EL (cell line): ENCODE results near the gene POLR2B.
"Not testable (repeated sequence)": the region's sequence is repeated elsewhere in the genome, so short reads cannot be mapped to it uniquely, and the experiment has no call there.

Experiments used
- DNase-seq: peaks from one replicate; pipeline ENCODE4 v3.0.0-alpha.2; 2016

The POLR2B gene

GRCh38 chr4:57059890-57060716, 81.4 kb downstream of the POLR2B start:
- no peak for DNase-seq

GRCh38 chr4:57060717-57061067, 82.0 kb downstream of the POLR2B start:
- not testable (repeated sequence) for DNase-seq

GRCh38 chr4:57061395-57061794, 82.7 kb downstream of the POLR2B start:
- peak; percentile 57 for DNase-seq

DNA sequence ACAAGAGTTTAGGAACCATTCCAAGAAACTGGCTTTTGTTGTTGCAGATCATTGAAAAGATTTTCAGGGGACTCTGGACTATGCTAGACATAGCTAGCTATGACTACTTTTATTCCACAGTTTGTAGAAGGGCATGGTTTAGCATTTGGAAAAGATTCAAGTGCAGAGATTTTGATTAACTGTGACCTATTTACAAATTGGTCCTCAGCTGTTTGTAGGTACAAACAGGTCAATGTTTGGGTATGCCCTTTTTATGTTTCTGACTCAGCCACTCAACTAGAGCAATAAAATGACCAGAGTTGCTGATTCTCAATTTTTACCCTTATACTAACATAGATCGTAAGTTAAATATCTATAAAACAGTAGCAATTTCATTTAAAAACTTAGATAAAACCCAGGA, 84.8 kb downstream of the POLR2B start:
- DNase-seq: no peak

DNA sequence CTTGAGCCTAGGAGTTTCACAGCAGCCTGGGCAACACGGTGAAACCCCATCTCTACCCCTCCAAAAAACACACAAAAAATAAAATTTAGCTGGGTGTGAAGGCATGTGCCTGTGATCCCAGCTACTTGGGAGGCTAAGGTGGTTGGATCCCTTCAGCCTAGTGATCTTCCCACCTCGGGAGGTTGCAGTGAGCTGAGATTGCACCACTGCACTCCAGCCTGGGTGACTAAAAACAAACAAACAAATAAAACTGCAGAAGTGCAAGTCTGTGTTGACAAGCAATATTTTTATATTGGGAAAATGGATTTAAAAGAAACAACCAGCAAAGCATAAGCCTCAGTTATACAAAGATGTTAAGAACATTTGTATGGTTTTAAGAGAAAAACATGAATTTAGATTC, 85.4 kb downstream of the POLR2B start:
- DNase-seq: no peak

GRCh38 chr4:57064811-57065711, 86.4 kb downstream of the POLR2B start:
- DNase-seq: peak; percentile 98

DNA sequence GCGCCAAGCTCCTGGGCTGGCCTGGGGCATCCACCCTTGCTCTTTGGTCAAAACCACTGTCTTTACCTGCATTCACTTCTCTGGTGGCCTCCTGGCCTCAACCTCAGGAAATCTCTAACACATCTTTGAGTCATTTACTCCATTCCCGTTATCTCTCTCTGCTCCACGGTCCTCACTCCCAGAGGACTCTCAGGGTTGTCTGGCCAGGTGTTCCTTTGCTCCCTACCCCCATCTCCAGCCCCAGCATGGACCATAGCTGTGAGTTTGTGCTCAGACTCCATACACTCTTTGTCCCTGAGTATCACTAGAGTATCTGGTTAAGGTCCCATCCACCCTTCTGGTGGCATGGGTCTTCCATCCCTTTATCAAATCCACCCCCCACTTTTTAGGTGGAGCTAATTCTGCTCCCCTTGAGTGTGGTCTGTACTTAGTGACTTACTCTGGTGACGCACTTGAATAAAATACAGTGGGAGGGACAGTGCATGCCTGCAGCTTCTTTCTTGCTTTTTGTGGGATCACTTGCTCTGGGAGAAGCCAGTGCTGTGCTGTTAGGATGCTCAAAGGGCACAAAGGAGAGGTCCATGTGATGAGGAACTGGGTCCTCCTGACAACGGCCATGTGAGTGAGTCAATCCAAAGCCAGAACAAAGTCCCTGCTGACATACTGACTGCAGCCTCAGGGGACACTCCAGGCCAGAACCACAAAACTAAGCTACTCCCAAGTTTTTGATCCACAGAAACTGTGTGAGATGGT, 87.2 kb downstream of the POLR2B start:
- DNase-seq: peak; percentile 72

DNA sequence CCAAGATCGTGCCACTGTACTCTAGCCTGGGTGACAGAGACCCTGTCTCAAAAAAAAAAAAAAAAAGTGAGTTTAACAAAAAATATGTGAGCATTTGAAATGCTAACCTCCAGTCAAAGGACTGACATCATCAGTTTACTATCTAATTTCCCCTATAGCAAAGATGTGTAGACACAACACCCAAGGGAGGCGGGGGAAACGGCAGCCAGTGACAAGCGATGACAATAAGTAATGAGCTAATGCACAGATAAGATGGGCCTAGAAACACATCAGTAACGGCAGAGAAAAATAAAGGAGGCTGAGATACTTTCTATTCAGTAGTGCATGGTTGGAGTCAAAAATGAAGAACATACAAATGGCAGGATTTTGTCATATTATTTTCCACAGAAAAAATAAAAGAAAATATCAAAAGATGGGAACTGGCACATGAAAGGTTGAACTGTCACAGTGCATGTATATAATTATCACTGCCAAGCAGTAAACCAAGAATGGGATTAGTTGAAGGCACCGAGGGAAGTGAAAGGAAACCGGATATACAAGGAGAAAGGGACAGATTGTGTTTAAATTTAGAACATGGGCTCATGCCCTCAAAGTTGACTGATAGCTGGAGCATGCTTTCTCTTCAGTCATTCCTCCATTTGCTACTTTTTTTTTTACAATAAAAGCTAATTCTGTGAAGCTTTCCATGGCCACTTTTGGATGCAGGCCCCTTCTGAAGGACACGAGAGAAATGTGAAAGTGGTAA, 89.7 kb downstream of the POLR2B start:
- no peak for DNase-seq

- peak; percentile 41 for DNase-seq
These were observed 91.8 kb downstream of the POLR2B start for GRCh38 chr4:57070461-57070860.

DNA sequence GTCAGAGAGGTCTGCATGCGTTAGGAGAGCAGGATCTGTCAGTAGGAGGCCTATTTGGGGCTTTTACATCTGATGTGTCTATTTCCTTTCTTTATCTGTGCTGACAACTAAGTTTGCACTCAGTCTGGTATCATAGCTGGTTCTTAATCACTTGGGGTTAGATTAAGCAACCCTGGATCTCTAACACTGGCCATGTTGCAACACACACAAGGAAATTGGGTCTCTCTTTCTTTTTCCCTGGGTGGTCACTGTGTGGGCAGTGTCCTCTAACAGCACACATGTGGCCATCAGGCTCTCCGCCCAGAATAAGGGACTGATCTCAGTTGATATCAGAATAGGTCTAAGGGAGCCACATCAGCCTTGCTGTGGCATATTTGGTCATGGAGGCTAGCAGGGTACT, 92.6 kb downstream of the POLR2B start:
- peak; percentile 48 for DNase-seq

DNA sequence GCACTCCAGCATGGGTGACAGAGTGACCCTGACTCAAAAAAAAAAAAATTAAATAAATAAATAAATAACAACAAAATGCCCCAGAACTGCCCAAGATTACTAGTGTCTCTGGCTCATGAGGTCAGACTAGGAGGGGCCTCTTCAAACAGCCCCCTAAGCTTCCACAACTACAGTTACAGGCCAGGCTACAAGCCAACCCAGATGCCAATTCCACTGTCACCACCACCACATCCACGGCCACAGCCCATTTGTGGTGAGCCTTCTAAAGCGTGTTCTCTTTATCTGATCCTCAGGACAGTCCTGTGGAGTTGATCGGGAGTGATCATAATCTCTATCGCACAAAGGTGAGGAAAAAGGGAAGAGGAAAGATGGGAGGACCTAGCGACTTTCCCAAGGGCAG, 94.9 kb downstream of the POLR2B start:
- no peak for DNase-seq

- DNase-seq: peak; percentile 92
These were observed 96.0 kb downstream of the POLR2B start for GRCh38 chr4:57074744-57075143.

- DNase-seq: no peak
These were observed 96.7 kb downstream of the POLR2B start for GRCh38 chr4:57075367-57075766.

DNA sequence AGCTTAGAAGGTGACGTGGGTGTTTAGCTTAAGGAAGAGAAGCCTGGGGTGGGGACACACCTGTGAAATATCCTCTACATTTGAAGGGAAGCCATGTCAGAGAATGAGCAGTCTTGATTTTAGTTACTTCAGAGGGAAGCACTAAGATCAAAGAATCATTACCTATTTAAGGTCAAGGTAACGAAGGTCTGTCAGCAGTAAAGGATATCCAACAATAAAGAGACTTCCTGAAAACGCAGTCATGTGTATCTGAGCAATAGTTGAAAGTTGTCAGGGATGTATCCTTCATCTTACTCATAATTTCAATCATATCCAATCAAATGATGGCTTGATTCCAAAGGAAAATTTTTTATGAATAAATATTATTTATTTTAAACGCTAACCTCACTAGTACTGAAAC, 98.0 kb downstream of the POLR2B start:
- DNase-seq: no peak

DNA sequence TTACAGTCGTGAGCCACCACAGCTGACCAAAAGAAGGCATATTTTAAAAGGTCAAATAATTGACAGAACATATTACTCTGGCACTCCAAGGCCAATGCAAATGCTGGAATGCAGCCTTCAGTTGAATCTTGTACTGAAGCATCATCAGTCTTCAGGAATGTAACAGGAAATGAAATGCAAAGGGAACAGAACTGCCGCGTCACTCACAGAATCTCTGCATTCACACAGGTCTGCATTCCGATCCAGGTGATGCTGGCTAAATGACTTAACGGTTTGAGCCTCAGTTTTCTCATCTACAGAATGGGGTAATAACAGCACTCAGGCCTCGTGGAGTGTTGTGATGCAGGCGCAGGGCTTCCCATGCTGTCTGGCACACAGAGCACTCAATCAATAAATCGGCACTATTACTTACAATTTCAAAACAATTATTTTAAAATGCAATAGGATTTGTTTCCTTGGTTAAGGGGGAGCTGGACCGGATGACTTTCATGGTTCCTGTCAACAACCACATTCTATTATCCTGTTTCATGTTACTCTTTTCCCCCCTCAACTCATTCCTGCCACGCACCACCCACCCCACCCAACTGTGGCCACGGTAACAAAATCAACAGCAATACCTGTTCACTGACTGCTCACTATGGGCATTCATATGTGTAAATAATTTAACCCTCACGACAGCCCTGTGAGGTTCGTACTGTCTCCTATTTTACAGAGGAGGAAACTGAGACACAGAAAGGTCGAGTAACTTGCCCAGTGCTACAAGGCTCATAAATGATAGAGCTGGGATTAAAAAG, 99.1 kb downstream of the POLR2B start:
- DNase-seq: peak; percentile 89

DNA sequence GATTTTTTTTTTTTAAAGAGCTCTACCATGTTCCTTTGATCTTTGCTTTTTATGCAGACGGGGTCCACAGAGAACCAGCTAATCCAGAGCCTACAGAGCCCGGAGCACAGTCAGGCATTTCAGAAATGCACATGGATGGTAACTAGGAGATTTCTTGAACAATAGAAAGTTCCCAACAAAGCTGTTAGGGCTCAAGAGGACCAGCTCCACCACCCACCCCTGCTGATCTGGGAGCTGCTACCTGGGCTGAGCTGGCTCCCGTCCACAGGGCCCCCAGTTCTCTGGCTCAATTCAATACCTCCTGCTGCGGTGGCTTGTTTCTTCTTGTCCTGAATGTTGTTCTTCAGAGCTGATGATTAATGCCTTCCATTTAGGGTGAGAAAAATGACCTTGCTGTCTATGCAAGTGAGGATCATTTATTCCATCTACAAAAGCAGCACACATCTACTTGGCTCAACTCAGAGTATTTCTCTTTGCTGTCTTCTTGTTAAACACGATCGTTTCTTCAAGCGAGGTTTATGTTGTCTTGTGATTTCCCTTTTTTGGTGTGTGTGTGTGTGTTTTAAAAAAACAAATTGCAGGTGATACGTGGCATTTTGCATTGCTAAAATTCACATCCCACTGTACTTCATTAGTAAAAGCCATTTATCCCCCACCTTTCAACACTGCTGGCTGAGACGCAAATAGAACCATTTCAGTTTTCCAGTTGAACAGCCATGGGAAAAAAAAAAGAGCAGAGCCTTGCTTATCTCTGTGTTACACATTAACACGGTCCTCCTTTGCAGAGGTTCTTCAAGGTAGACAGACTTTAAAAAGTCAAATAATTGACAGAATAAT, 100.2 kb downstream of the POLR2B start:
- no peak for DNase-seq
